ENCODE results near the gene SLC39A8.
A peak's percentile ranks its signal among the peaks of the same experiment; 100 is the strongest.
"Not testable (repeated sequence)": the region's sequence is repeated elsewhere in the genome, so short reads cannot be mapped to it uniquely, and the experiment has no call there.

SLC39A8 gene

GRCh38 chr4:102298716-102299115 lies 46.6 kb downstream of the SLC39A8 start:
- DNase-seq, result no peak

DNA sequence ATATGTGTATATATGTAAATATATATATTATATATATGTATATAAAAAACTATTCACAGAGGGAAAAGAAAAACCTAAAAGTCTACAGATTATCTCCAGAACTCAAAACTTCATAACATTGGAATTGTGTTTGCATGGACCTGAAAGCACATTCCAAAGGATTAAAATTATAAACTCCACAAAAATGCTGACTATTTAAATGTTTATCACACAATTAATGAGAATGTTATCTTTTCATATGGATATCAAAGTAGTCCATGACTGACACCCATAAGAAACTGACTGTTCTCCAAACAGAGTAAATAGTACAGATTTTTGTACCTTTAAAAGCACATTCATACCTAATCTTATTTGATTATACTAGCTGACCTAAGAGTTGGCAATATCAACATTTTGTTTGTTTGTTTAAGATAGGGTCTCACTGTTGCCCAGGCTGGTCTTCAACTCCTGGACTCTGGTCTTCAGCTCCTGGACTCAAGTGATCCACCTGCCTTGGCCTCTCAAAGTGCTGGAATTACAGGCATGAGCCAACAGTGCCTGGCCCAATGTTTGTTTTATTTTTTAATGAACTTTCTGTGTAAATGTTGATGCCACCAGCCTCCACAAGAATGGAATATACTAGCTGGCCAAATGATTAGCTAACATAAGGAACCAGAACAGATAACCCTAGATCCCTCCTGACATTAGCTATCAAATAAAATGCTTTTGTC lies 50.0 kb downstream of the SLC39A8 start:
- no peak for DNase-seq

DNA sequence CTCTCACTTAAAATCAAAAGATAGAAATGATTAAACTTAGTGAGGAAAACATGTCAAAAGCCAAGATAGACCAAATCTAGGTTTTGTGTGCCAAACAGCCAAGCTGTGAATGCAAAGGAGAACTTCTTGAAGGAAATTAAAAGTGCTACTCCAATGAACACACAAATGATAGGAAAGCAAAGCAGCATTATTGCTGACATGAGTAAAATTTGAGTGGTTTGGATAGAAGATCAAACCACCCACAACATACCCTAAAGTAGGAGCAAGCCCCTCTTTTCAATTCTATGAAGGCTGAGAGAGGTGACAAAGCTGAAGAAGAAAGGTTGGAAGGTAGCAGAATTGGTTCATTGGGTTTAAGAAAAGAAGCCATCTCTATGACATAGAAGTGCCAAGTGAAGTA lies 56.8 kb downstream of the SLC39A8 start:
- no peak for DNase-seq

DNA sequence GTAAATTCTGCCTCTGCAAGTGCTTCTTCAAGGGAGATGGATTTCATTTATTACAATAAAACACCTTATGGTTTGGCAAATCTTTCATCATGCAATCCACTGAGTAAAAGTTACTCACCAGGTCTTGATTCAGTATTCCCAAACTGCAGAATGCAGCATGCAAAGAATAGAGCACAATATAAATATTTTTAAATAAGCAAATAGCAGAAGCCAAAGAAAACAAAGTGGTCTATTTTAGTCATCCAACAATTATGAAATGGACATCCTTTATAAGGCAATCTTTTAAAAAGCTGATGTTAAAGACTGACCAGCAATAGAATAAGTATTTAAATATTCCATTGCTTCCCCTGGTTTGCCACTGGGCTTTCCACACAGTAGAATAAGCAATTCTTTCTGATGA lies 59.5 kb downstream of the SLC39A8 start:
- no peak for DNase-seq

DNA sequence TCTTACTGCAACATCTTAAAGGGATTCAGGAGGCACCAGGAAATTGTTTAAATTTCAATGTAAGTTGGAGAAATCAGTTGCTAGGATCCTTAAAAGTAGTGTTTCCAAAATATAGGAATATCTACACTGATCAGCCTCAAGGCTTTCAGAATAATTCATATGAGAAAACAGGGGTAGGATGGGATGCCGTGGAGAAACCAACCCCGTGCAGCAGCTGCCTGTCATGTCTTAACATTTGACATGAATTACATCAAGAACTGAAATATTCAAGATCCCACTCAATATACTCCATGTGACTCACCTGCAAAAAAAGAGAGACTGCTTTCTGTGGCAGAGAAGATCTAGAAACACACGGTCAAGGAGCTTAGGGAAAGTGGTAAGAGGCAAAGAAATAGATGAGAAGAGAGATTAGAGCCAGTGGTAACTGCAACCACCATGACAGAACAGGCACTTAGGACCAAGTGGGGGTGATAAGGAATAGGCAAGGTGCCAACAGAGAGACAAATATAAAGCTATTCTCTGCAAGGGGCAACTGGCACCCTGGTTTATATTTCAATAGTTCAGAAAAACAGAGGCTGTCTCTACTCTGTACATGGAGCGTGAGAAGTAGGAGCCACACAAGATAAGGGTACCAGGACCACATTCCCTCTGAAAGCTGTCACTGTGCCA lies 64.0 kb downstream of the SLC39A8 start:
- DNase-seq, result no peak

DNA sequence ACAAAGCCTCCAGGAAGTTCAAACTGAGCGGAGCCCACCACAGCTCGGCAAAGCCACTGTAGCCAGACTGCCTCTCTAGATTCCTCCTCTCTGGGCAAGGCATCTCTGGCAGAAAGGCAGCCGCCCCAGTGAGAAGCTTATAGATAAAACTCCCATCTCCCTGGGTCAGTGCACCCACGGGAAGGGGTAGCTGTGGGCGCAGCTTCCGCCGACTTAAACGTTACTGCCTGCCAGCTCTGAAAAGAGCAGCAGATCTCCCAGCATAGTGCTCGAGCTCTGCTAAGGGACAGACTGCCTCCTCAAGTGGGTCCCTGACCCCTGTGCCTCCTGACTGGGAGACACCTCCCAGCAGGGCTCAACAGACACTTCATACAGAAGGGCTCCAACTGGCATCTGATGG lies 72.0 kb downstream of the SLC39A8 start:
- DNase-seq, result not testable (repeated sequence)

GRCh38 chr4:102272318-102272717 lies 73.0 kb downstream of the SLC39A8 start:
- no peak for DNase-seq

GRCh38 chr4:102268355-102268754 lies 76.9 kb downstream of the SLC39A8 start:
- no peak for DNase-seq

DNA sequence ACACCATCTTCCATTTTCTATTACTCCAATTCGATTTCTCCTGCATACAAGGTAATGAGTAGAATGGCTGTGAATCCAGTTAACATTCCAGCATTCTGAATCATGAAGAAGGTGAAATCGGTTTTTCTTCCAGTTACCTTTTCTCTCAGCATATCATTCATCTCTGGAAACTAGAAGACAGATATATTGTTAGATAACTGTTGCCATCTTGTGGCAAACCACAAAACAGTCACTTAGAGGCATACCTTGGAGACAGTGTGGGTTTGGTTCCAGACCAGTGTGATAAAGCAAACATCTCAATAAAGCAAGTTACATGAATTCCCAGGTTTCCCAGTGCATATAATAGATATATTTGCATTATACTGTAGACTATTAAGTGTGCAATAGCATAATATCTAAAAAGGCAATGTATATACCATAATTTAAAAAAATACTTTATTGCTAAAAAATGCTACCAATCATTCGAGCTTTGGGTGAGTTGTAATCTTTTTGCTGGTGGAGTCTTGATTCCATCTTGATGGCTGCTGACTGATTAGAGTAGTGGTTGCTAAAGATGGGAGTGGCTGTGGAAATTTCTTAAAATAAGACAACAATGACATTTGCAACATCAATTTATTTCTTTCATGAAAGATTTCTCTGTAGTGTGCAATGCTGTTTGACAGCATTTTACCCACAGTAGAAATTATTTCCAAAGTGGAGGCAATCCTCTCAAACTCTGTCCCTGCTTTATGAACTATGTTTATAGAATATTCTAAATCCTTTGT lies 82.1 kb downstream of the SLC39A8 start:
- DNase-seq, result peak; percentile 29

DNA sequence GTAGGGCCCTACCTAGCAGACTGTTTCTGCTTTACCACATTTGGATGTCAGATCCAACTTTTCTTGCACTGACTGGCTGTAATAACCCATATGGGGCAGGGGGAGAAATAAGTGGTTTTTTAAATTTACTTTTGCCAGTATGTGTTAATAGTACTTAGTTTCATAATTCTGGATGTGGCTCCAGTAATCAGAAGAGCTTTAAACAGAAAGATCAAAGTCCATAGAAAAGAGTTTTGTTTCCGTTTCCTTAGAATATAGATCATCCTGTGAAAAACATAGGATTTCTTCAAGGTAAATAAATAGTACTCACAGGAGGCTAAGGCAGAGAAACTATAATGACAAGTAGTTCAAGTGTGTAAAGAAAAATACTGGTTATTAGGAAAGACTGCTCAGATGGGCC lies 85.6 kb downstream of the SLC39A8 start:
- DNase-seq, result no peak

- no peak for DNase-seq
Observed at GRCh38 chr4:102259081-102259480, 86.2 kb downstream of the SLC39A8 start.

GRCh38 chr4:102256321-102256720 lies 89.0 kb downstream of the SLC39A8 start:
- DNase-seq, result no peak

DNA sequence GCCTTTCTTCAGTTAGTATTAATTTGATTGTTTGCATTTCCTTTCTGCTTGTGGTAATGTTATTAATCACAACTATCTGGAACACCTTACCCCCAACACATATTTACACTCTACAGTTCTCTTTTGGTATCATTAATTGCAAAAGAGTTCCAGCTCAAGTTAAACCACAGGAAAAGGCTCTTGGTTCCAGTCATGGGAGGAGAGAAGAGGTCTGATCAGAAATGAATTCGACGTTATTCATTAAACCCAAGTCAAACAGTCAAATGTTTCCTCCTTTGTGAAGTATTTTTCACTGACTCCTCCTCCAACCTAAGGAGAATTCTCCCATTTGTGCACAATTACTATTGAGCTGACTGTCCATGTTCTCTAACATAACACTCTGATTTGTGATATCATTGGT lies 91.4 kb downstream of the SLC39A8 start:
- DNase-seq, result no peak

DNA sequence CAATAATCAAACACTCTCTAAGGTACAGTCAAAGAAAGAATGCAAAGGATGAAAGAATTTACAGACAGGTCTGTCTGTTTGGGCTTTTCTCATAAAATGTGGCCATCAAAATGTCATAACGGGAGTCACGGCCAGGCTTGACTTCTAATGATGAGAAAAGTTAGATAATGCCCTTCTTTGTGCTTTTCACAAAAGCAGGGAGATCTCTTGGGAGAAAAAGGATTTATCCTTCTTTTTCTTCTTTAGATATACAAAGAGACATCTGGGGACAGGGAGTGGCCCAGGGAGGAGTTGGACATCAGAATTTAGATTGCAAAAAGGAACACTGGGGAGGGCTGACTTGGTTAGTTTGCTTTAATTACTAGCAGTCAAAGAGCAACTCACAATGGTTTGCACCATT lies 93.1 kb downstream of the SLC39A8 start:
- DNase-seq, result no peak

- DNase-seq, result no peak
Observed at GRCh38 chr4:102250341-102250740, 94.9 kb downstream of the SLC39A8 start.

DNA sequence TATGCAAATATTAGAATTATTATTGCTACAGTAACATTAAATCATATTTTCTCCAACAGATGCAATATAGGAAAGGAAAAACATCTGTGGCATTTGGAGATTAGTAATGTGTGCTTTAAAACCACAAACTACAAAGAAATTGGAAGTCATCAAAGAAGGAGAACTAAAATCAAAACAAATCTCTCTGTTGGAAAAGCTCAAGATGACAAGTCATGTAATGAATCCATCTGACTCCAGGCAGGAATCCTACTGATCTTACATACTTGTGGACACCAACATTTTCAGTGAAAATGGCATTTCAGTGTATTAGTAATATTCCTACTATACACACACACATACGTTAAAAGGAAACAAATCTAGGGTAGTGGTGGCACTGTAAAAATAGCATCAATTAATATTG lies 98.2 kb downstream of the SLC39A8 start:
- DNase-seq, result no peak

DNA sequence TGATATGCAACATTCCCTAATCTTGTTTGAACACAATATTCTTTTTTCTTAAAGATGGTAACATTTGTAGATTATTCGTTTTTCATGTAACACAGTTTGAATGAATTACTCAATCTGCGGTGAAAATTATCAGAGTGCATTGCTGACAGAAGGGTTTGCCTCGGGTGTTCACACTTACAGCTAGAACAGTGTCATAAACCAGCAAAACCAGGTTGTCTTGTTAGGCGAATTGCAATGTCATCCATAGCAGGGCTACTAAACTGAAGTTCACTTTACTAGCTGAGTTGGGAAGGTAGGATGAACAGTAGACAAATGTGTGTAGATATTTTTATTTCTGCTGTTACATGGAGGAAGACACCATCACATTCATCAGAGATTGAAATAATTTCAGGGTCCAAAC lies 98.9 kb downstream of the SLC39A8 start:
- DNase-seq, result no peak

GRCh38 chr4:102244878-102245535 lies 100.3 kb downstream of the SLC39A8 start:
- DNase-seq, result no peak

DNA sequence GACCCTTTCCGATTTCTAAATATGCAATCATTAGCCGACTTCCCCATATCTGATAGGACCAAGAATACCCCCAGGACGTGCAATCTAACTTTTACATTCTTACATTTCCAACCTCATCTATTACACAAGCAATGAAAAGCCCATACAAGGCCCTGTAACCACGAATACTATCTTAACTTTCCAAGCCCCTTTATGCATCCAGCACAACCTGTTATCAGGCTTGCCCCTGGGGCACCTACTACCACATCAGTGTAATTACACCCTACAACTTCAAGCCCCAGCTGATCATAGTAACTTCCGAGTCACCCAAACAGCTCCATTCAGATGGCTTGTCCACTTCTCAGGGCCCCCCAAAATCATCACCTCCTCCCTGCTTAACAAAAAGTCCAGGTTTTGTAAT lies 102.0 kb downstream of the SLC39A8 start:
- DNase-seq, result not testable (repeated sequence)

DNA sequence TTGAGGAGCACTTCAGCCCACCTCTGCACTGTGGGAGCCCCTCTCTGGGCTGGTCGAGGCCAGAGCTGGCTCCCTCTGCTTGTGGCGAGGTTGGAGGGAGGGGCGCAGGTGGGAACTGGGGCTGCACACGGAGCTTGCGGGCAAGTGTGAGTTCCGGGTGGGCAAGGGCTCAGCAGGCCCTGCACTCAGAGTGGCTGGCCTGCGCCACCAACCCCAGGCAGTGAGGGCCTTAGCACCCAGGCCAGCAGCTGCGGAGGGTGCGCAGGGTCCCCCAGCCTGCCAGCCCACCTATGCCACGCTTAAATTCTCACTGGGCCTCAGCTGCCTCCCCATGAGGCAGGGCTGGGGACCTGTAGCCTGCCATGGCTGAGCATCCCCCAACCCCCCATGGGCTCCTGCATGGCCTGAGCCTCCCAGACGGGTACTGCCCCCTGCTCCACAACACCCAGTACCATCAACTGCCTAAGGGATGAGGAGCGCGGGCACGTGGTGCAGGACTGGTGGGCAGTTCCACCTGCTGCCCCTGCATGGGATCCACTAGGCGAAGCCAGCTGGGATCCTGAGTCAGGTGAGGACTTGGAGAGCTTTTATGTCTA lies 110.9 kb downstream of the SLC39A8 start:
- DNase-seq, result no peak

GRCh38 chr4:102230194-102230593 lies 115.1 kb downstream of the SLC39A8 start:
- no peak for DNase-seq

DNA sequence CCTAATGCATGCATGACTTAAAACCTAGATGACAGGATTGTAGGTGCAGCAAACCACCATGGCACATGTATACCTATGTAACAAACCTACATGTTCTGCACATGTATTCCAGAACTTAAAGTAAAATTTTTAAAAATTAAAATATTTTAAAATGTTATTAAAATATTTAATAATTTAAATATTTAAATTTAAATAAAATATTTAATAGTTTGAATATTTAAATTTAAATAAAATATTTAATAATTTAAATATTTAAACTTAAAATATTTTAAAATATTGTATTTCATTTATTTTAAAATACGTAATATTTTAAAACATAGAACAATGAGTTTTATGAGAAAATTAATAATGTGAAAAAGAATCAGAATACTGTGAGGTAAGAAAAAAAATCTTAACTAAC lies 117.9 kb downstream of the SLC39A8 start:
- DNase-seq, result no peak

GRCh38 chr4:102223461-102223860 lies 121.8 kb downstream of the SLC39A8 start:
- DNase-seq, result no peak
